H9 (cell line): ENCODE data around the gene ADSS1. TPM values are rescaled to one million over a fixed set of nuclear protein-coding genes. Genes with fewer than 3 reads are reported as not detected.

Source experiments
- DNase-seq: peaks from one replicate; pipeline ENCODE4 v3.0.0-alpha.2; 2017
- H2AFZ ChIP-seq: one replicate; pipeline ENCODE4 v1.6.1; 2013; ENCODE audit warnings: mild to moderate bottlenecking, low read length, control low read depth, moderate library complexity
- H2AK5ac ChIP-seq: 2 replicates; pipeline ENCODE4 v1.6.1; 2013; ENCODE audit warnings: low read length, control low read depth, mixed read lengths; ENCODE audit not compliant: insufficient read length
- H2BK120ac ChIP-seq: one replicate; pipeline ENCODE4 v1.6.1; 2013; ENCODE audit warnings: low read depth, mild to moderate bottlenecking, low read length, control low read depth, inconsistent platforms; ENCODE audit not compliant: poor library complexity, severe bottlenecking
- H2BK12ac ChIP-seq: 2 replicates; pipeline ENCODE4 v1.6.1; 2013; ENCODE audit warnings: low read length, control low read depth, mixed read lengths, low read depth; ENCODE audit not compliant: insufficient read length
- H2BK15ac ChIP-seq: 2 replicates; pipeline ENCODE4 v1.6.1; 2013; ENCODE audit warnings: low read depth, low read length, control low read depth
- H2BK20ac ChIP-seq: one replicate; pipeline ENCODE4 v1.6.1; 2013; ENCODE audit warnings: low read depth, mild to moderate bottlenecking, low read length, control low read depth, inconsistent platforms; ENCODE audit not compliant: poor library complexity, severe bottlenecking
- H2BK5ac ChIP-seq: 2 replicates; pipeline ENCODE4 v1.6.1; 2013; ENCODE audit warnings: low read length, control low read depth, mixed read lengths; ENCODE audit not compliant: insufficient read length
- H3K14ac ChIP-seq: 2 replicates; pipeline ENCODE4 v1.6.1; 2013; ENCODE audit warnings: low read length, control low read depth; ENCODE audit not compliant: insufficient read depth
- H3K18ac ChIP-seq: 2 replicates; pipeline ENCODE4 v1.6.1; 2013; ENCODE audit warnings: low read depth, mild to moderate bottlenecking, mixed read lengths, low read length, control low read depth; ENCODE audit not compliant: insufficient read length
- H3K23ac ChIP-seq: 2 replicates; pipeline ENCODE4 v1.6.1; 2013; ENCODE audit warnings: low read length, control low read depth, mixed read lengths, low read depth; ENCODE audit not compliant: insufficient read length
- H3K23me2 ChIP-seq: 2 replicates; pipeline ENCODE4 v1.6.1; 2013; ENCODE audit warnings: low read depth, mild to moderate bottlenecking, mixed read lengths, low read length, control low read depth; ENCODE audit not compliant: insufficient read length, poor library complexity, severe bottlenecking
- H3K27ac ChIP-seq: 2 replicates; pipeline ENCODE4 v1.5.1; 2013; ENCODE audit warnings: low read length, control low read depth, mixed read lengths, low read depth; ENCODE audit not compliant: insufficient read length
- H3K27me3 ChIP-seq: 2 replicates; pipeline ENCODE4 v1.6.1; 2013; ENCODE audit warnings: low read length, control low read depth, inconsistent platforms; ENCODE audit not compliant: insufficient read depth
- H3K4ac ChIP-seq: 2 replicates; pipeline ENCODE4 v1.6.1; 2013; ENCODE audit warnings: low read depth, mild to moderate bottlenecking, control low read depth, inconsistent platforms, low read length, moderate library complexity
- H3K4me1 ChIP-seq: 2 replicates; pipeline ENCODE4 v1.6.1; 2013; ENCODE audit warnings: low read length, control low read depth, inconsistent platforms; ENCODE audit not compliant: insufficient read depth
- H3K4me2 ChIP-seq: 2 replicates; pipeline ENCODE4 v1.6.1; 2013; ENCODE audit warnings: low read length, control low read depth, mixed read lengths; ENCODE audit not compliant: insufficient read length, insufficient read depth
- H3K56ac ChIP-seq: 2 replicates; pipeline ENCODE4 v1.6.1; 2013; ENCODE audit warnings: low read depth, mild to moderate bottlenecking, mixed read lengths, low read length, control low read depth; ENCODE audit not compliant: insufficient read length
- H3K79me1 ChIP-seq: 2 replicates; pipeline ENCODE4 v1.6.1; 2013; ENCODE audit warnings: low read depth, mild to moderate bottlenecking, moderate library complexity, low read length, control low read depth, inconsistent platforms; ENCODE audit not compliant: insufficient read depth, poor library complexity, severe bottlenecking
- H3K79me2 ChIP-seq: 2 replicates; pipeline ENCODE4 v1.6.1; 2013; ENCODE audit warnings: low read length, control low read depth, inconsistent platforms; ENCODE audit not compliant: insufficient read depth
- H3K9ac ChIP-seq: 2 replicates; pipeline ENCODE4 v1.6.1; 2013; ENCODE audit warnings: low read length, control low read depth, mixed read lengths; ENCODE audit not compliant: insufficient read length; ENCODE audit errors: extremely low read depth
- H3K9me3 ChIP-seq: one replicate; pipeline ENCODE4 v1.6.1; 2013; ENCODE audit warnings: low read depth, low read length, inconsistent platforms; ENCODE audit not compliant: control insufficient read depth
- H3T11ph ChIP-seq: one replicate; pipeline ENCODE4 v1.6.1; 2013; ENCODE audit warnings: mild to moderate bottlenecking, low read length, control low read depth, inconsistent platforms
- H4K20me1 ChIP-seq: one replicate; pipeline ENCODE4 v1.6.1; 2013; ENCODE audit not compliant: control insufficient read depth, insufficient read length, insufficient read depth
- H4K5ac ChIP-seq: 2 replicates; pipeline ENCODE4 v1.6.1; 2013; ENCODE audit warnings: low read depth, mild to moderate bottlenecking, mixed read lengths, low read length, control low read depth; ENCODE audit not compliant: insufficient read length
- H4K8ac ChIP-seq: replicated peaks from 2 replicates; pipeline ENCODE4 v1.6.1; 2013; ENCODE audit warnings: low read length, control low read depth, mixed read lengths, low read depth; ENCODE audit not compliant: insufficient read length
- H4K91ac ChIP-seq: 2 replicates; pipeline ENCODE4 v1.6.1; 2013; ENCODE audit warnings: low read depth, mild to moderate bottlenecking, moderate library complexity, mixed read lengths, low read length, control low read depth; ENCODE audit not compliant: insufficient read length
- H3K27ac Mint-ChIP-seq, 3 experiments: 2 replicates in 2 of 3; 3 replicates in 1 of 3; pipeline ENCODE4 v1.8.0; 2020 to 2021; ENCODE audit warnings: mixed read lengths in 3 of 3, mild to moderate bottlenecking in 1 of 3, moderate library complexity in 1 of 3
- H3K27me3 Mint-ChIP-seq: 2 replicates; pipeline ENCODE4 v1.8.0; 2021; ENCODE audit warnings: low read depth, mild to moderate bottlenecking, moderate library complexity, mixed read lengths
- H3K36me3 Mint-ChIP-seq, 3 experiments: 2 replicates in 2 of 3; 3 replicates in 1 of 3; pipeline ENCODE4 v1.8.0; 2020 to 2021; ENCODE audit warnings: low read depth in 3 of 3, mixed read lengths in 3 of 3; ENCODE audit not compliant: insufficient read depth in 1 of 3
- H3K4me1 Mint-ChIP-seq, 2 experiments: 2 replicates each; pipeline ENCODE4 v1.8.0; 2020; ENCODE audit warnings: mixed read lengths in 2 of 2
- H3K4me3 Mint-ChIP-seq, 2 experiments: 2 replicates in 1 of 2; 3 replicates in 1 of 2; pipeline ENCODE4 v1.8.0; 2020 to 2021; ENCODE audit warnings: mild to moderate bottlenecking in 2 of 2, mixed read lengths in 2 of 2, moderate library complexity in 1 of 2
- H3K9me3 Mint-ChIP-seq, 2 experiments: 2 replicates in 1 of 2; 3 replicates in 1 of 2; pipeline ENCODE4 v1.8.0; 2020; ENCODE audit warnings: mild to moderate bottlenecking in 2 of 2, mixed read lengths in 2 of 2, moderate library complexity in 1 of 2
- WGBS: extraction: QIAGEN DNeasy Blood & Tissue Kit; methylation state at CpG from one replicate; pipeline ENCODE4 v1.1.7; 2013; ENCODE audit warnings: missing lambda C conversion rate, low lambda C conversion rate, mixed read lengths; ENCODE audit not compliant: insufficient read length; ENCODE audit errors: extremely low coverage; 5-methylcytosine and 5-hydroxymethylcytosine counted together
- total RNA-seq: library from RNA; stranded (reverse); gene quantifications from 2 replicates; pipeline ENCODE4 v1.2.1, GENCODE V29; 2021
- TF ChIP-seq, protein P1 (sequence below): fragments of 200-600 bp; sonication (generic); conservative IDR thresholded peaks from 3 replicates; pipeline ENCODE4 v1.8.0; 2021; ENCODE audit warnings: antibody characterized with exemption, mild to moderate bottlenecking

Gene ADSS1
- total RNA-seq, 1 experiment from 2014 or later: 8.5 TPM

DNA sequence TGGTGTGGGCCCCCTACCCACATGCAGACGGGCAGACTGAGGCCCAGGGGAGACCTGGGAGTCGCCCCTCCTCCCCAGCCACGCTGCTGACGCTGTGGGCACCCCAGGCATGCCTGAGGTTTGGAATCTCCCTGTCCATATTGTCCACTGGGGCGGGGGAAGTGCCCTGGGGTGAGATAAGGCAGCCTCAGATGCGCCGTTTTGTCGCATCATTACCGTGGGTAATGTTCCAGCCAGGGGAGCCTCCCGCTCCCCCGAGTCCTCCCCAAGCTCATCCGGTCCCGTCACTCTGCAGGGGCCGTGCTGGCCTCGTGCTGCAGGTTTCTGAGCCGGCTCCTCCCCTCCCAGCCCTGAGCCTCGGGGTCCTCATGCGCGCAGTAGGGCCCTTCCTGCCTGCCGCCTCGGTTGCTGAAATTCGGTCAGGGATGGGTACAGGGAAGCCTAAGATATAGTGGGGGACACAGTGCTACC, 23.2 kb upstream of the ADSS1 start:
- Histone ChIP-seq H3K4ac (no peak overlapping the region), H2BK120ac (no peak overlapping the region), H2BK12ac (no peak overlapping the region), H4K8ac (no peak overlapping the region), H3K4me1 (peaks cover 2% of the 10 kb centered on the region; the same call in 1 of the 2 replicates), H2AFZ (no peak overlapping the region), H3K79me2 (no peaks in the 10 kb centered on the region), H2BK5ac (no peak overlapping the region), H2AK5ac (no peak overlapping the region), H3K4me2 (no peak overlapping the region), H3T11ph (no peak overlapping the region), H2BK20ac (no peak overlapping the region), H4K20me1 (no peaks in the 10 kb centered on the region), H3K18ac (no peak overlapping the region), H3K9me3 (no peaks in the 10 kb centered on the region), H4K5ac (no peak overlapping the region), H3K23me2 (no peaks in the 10 kb centered on the region), H4K91ac (no peak overlapping the region), H3K23ac (no peak overlapping the region), H3K56ac (no peak overlapping the region), H3K27me3 (no peaks in the 10 kb centered on the region), H3K79me1 (no peaks in the 10 kb centered on the region), H3K27ac (no peak overlapping the region), H2BK15ac (no peak overlapping the region), H3K14ac (no peak overlapping the region), H3K9ac (no peak overlapping the region)
- H3K27me3 Mint-ChIP-seq: no peaks in the 10 kb centered on the region; the same call in 1 of the 2 replicates
- TF ChIP-seq, protein P1, sequence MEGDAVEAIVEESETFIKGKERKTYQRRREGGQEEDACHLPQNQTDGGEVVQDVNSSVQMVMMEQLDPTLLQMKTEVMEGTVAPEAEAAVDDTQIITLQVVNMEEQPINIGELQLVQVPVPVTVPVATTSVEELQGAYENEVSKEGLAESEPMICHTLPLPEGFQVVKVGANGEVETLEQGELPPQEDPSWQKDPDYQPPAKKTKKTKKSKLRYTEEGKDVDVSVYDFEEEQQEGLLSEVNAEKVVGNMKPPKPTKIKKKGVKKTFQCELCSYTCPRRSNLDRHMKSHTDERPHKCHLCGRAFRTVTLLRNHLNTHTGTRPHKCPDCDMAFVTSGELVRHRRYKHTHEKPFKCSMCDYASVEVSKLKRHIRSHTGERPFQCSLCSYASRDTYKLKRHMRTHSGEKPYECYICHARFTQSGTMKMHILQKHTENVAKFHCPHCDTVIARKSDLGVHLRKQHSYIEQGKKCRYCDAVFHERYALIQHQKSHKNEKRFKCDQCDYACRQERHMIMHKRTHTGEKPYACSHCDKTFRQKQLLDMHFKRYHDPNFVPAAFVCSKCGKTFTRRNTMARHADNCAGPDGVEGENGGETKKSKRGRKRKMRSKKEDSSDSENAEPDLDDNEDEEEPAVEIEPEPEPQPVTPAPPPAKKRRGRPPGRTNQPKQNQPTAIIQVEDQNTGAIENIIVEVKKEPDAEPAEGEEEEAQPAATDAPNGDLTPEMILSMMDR: no peak
- no CpG with 5 or more reads among the region's 22 CpGs for WGBS
- DNase-seq: no peak
- H3K9me3 Mint-ChIP-seq: peaks cover 7 to 12% of the 10 kb centered on the region in 2 experiments
- peaks cover 11 to 26% of the 10 kb centered on the region in 2 experiments for H3K4me1 Mint-ChIP-seq
- peaks cover 26 to 34% (median 31%) of the 10 kb centered on the region in 3 experiments for H3K36me3 Mint-ChIP-seq
- H3K27ac Mint-ChIP-seq: no peak overlapping the region; a peak in 2 of 7 replicates
- no peak overlapping the region; a peak in 1 of 5 replicates for H3K4me3 Mint-ChIP-seq
